NK-92 (cell line): ENCODE results near the gene ARHGAP31.

Experiments
- DNase-seq: peaks from one replicate; lab custom pipeline; 2025; ENCODE audit not compliant: unreplicated experiment; lab: John Stamatoyannopoulos, UW

ARHGAP31 gene

GRCh38 chr3:119388577-119388976 lies 94.4 kb downstream of the ARHGAP31 start:
- no peak for DNase-seq

- DNase-seq: no peak
These were observed 101.8 kb downstream of the ARHGAP31 start for GRCh38 chr3:119395923-119396358.

GRCh38 chr3:119396870-119397269 lies 102.7 kb downstream of the ARHGAP31 start:
- DNase-seq: no peak

GRCh38 chr3:119400466-119400865 lies 106.3 kb downstream of the ARHGAP31 start:
- no peak for DNase-seq

GRCh38 chr3:119401069-119401468 lies 106.9 kb downstream of the ARHGAP31 start:
- no peak for DNase-seq

GRCh38 chr3:119401503-119402440 lies 107.6 kb downstream of the ARHGAP31 start:
- no peak for DNase-seq

- DNase-seq: no peak
These were observed 108.6 kb downstream of the ARHGAP31 start for GRCh38 chr3:119402791-119403190.

GRCh38 chr3:119403201-119403600 lies 109.0 kb downstream of the ARHGAP31 start:
- DNase-seq: no peak

- no peak for DNase-seq
These were observed 111.1 kb downstream of the ARHGAP31 start for GRCh38 chr3:119405315-119405714.

GRCh38 chr3:119408243-119408950 lies 114.2 kb downstream of the ARHGAP31 start:
- DNase-seq: no peak

GRCh38 chr3:119409844-119410243 lies 115.7 kb downstream of the ARHGAP31 start:
- no peak for DNase-seq

- no peak for DNase-seq
These were observed 119.6 kb downstream of the ARHGAP31 start for GRCh38 chr3:119413603-119414280.

GRCh38 chr3:119416873-119417272 lies 122.7 kb downstream of the ARHGAP31 start:
- no peak for DNase-seq

- DNase-seq: no peak
These were observed 123.8 kb downstream of the ARHGAP31 start for GRCh38 chr3:119417771-119418512.

- no peak for DNase-seq
These were observed 124.5 kb downstream of the ARHGAP31 start for GRCh38 chr3:119418641-119419040.

GRCh38 chr3:119420196-119420595 lies 126.0 kb downstream of the ARHGAP31 start:
- DNase-seq: no peak

GRCh38 chr3:119427669-119428068 lies 133.5 kb downstream of the ARHGAP31 start:
- DNase-seq: no peak

- DNase-seq: no peak
These were observed 134.4 kb downstream of the ARHGAP31 start for GRCh38 chr3:119428538-119428937.

- no peak for DNase-seq
These were observed 139.6 kb downstream of the ARHGAP31 start for GRCh38 chr3:119433613-119434325.

GRCh38 chr3:119434703-119435102 lies 140.5 kb downstream of the ARHGAP31 start:
- no peak for DNase-seq
